H1 (cell line): ENCODE results near the gene RNF186. TPM values are rescaled to one million over a fixed set of nuclear protein-coding genes. Genes with fewer than 3 reads are reported as not detected.

Experiments
- CHD7 ChIP-seq: fragments of 300-600 bp; sonication (generic); IDR thresholded peaks from 2 replicates; pipeline ENCODE4 v1.7.1; 2012; ENCODE audit warnings: low read length, moderate library complexity, mild to moderate bottlenecking, inconsistent platforms; ENCODE audit not compliant: insufficient replicate concordance
- EZH2 ChIP-seq: fragments of 200-600 bp; sonication (generic); IDR thresholded peaks from 2 replicates; pipeline ENCODE4 v1.7.1; 2012; ENCODE audit warnings: low read depth, mild to moderate bottlenecking, moderate library complexity, low read length, inconsistent platforms; ENCODE audit not compliant: severe bottlenecking
- PHF8 ChIP-seq: fragments of 200-600 bp; sonication (generic); conservative IDR thresholded peaks from 2 replicates; pipeline ENCODE4 v1.7.1; 2012; ENCODE audit warnings: low read depth, mild to moderate bottlenecking, inconsistent platforms, low read length, moderate library complexity
- SIX5 ChIP-seq: IDR thresholded peaks from 2 replicates; pipeline ENCODE4 v1.6.1; 2011; ENCODE audit warnings: mild to moderate bottlenecking, low read depth, low read length
- TBP ChIP-seq: IDR thresholded peaks from 2 replicates; pipeline ENCODE4 v1.6.1; 2011; ENCODE audit warnings: low read depth, low read length, improper control_type of control experiment
- TCF12 ChIP-seq: IDR thresholded peaks from 2 replicates; pipeline ENCODE4 v1.6.1; 2011; ENCODE audit warnings: low read depth, mild to moderate bottlenecking, low read length
- polyA plus RNA-seq, 7 experiments: library from polyadenylated mRNA; depleted of rRNA in 3 of 7; stranded (reverse) in 5 of 7; unstranded in 2 of 7; fragments of >200 nt in 5 of 7; fragments of 200-250 nt in 2 of 7; gene quantifications; 1 replicate in 5 of 7; 2 replicates in 1 of 7; 4 replicates in 1 of 7; pipeline versions ENCODE4 v1.2.1 to v1.2.3, GENCODE V29; 2011 to 2013; ENCODE audit warnings: missing spikeins in 2 of 7, mixed read lengths in 2 of 7
- total RNA-seq: library from RNA; stranded (reverse); fragmentation: NEBNext Ultra II Directional; extraction: Animal tissue kit (Norgen Biotek cat#: 25700); gene quantifications from 2 replicates; pipeline ENCODE4 v1.2.1, GENCODE V29; 2021
- TF ChIP-seq, protein P1 (sequence below): IDR thresholded peaks from 2 replicates; pipeline ENCODE4 v1.6.1; 2011; ENCODE audit warnings: low read length, improper control_type of control experiment

Gene RNF186
- total and polyA plus RNA-seq, 2 of the 8 experiments (the other 6 are each of a cell fraction or from before 2014, with no cell fraction given) = not detected

DNA sequence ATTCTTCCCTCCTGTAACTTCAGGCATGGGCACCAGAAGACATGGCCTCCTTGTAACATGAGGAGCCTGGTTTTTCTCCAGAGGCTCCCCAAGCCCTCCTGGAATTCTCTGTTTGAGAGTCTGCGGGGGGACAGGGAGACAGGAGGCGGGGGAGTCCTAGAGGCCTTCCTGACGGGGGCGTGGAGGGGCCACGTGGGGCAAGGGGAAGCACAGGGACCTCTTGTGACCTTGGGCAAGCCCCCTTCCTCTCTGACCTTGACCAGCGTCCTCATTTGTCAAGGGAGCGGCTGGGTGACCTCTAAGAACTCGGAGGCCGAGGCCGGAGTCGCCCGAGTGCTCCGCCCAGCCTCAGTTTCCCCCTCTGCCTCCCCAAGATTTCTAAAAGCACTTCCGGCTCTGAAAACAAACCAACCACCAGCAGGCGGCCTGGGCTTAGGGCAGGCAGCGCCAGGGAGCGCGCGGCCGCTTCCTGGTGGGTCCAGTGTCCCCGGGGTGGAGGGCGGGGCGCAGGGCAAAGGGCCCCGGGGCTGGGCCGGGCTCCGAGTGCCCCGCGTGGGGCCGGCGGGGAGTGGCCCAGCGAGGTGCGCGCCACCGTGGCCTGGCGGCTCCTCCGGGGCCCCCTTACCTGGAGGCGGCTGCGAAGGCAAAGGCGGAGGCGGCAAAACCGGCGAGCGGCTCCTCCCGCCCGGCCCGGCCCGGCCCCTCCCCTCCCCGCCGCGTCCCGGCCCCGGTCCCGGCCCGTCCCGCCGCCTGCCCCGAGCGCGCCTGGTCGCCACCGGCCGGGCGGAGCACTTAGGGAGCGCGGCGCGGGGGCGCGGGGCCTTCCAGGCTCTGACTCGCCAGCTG is 15.6 kb downstream of the RNF186 start, which contains the start of gene TMCO4 (continued):
- TF ChIP-seq CHD7 (no peak), SIX5 (no peak), TCF12 (no peak), EZH2 (no peak), PHF8 (0 out of 2 replicates have a peak, but pooled peaks have one; percentile 47), TBP (no peak)
- TF ChIP-seq, protein P1, sequence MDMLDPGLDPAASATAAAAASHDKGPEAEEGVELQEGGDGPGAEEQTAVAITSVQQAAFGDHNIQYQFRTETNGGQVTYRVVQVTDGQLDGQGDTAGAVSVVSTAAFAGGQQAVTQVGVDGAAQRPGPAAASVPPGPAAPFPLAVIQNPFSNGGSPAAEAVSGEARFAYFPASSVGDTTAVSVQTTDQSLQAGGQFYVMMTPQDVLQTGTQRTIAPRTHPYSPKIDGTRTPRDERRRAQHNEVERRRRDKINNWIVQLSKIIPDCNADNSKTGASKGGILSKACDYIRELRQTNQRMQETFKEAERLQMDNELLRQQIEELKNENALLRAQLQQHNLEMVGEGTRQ = no peak
